Small intestine (tissue), 7 donors: Measurements from ENCODE around the gene UBALD1. TPM values are rescaled to one million over a fixed set of nuclear protein-coding genes. Genes with fewer than 3 reads are reported as not detected.

Experiments
- DNase-seq, 2 donors: peaks; one replicate each; pipeline versions ENCODE4 v3.0.0 to v3.0.0-alpha.2; 2013
- FAIRE-seq: peaks from 2 replicates; lab custom pipeline; 2012; peaks lifted over from hg19 to GRCh38; lab: Jason Lieb, UNC
- H3K27ac ChIP-seq, 3 donors: one replicate each; pipeline ENCODE4 v1.5.1; 2013; ENCODE audit warnings: low read length in 2 of 3, mild to moderate bottlenecking in 2 of 3, control low read depth in 1 of 3, inconsistent platforms in 1 of 3, low read depth in 1 of 3, moderate library complexity in 1 of 3
- H3K27me3 ChIP-seq, 3 donors: one replicate each; pipeline ENCODE4 v1.6.1; 2013; ENCODE audit warnings: low read length in 3 of 3, inconsistent platforms in 1 of 3; ENCODE audit not compliant: control insufficient read depth in 3 of 3, insufficient read depth in 3 of 3
- H3K36me3 ChIP-seq, 3 donors: one replicate each; pipeline ENCODE4 v1.6.1; 2013; ENCODE audit warnings: low read length in 3 of 3, inconsistent platforms in 1 of 3, low read depth in 1 of 3, mild to moderate bottlenecking in 1 of 3, moderate library complexity in 1 of 3; ENCODE audit not compliant: control insufficient read depth in 3 of 3, insufficient read depth in 2 of 3
- H3K4me1 ChIP-seq, 3 donors: one replicate each; pipeline ENCODE4 v1.6.1; 2013; ENCODE audit warnings: low read length in 2 of 3, inconsistent platforms in 1 of 3, low read depth in 1 of 3, mild to moderate bottlenecking in 1 of 3, moderate library complexity in 1 of 3; ENCODE audit not compliant: control insufficient read depth in 3 of 3, insufficient read depth in 2 of 3
- H3K4me3 ChIP-seq, 3 donors: one replicate each; pipeline ENCODE4 v1.5.1; 2013; ENCODE audit warnings: low read length in 3 of 3, control low read depth in 1 of 3, inconsistent platforms in 1 of 3, low read depth in 1 of 3, mild to moderate bottlenecking in 1 of 3, moderate library complexity in 1 of 3
- H3K9me3 ChIP-seq, 2 donors: one replicate each; pipeline ENCODE4 v1.6.1; 2013; ENCODE audit warnings: low read depth in 1 of 2, low read length in 1 of 2; ENCODE audit not compliant: control insufficient read depth in 2 of 2, insufficient read depth in 1 of 2
- WGBS, 3 donors: extraction: QIAGEN DNeasy Blood & Tissue Kit; methylation state at CpG; one replicate each; pipeline ENCODE4 v1.1.7; 2013; 5-methylcytosine and 5-hydroxymethylcytosine counted together
- polyA plus RNA-seq, 4 donors: library from polyadenylated mRNA; stranded (reverse) in 3 of 4; unstranded in 1 of 4; fragments of 200-250 nt in 3 of 4; fragments of 120-200 nt in 1 of 4; gene quantifications; one replicate each; pipeline versions ENCODE4 v1.2.1 to v1.2.3, GENCODE V29; 2013
- donor health status: healthy with polysubstance abuse.
- donor health status: control.
- donor health status: control.
- donor health status: Bipolar disorder and iron deficiency.
- donor health status: healthy.

UBALD1 gene
- polyA plus RNA-seq, 4 donors, result 21.7 to 29.7 (median 26.6) TPM

- no peaks in the 10 kb centered on the region for H3K9me3 ChIP-seq
- WGBS, 3 donors, result 70 to 77% (median 76%) methylated on average over 7 to 8 of the region's 8 CpGs
- H3K27ac ChIP-seq, result no peak overlapping the region
- H3K4me1 ChIP-seq, result peaks cover 0 to 9% (median 2%) of the 10 kb centered on the region in 3 donors
- no peak overlapping the region for H3K4me3 ChIP-seq
- FAIRE-seq, result no peak
- no peak for DNase-seq
- peaks cover 0 to 2% (median 0%) of the 10 kb centered on the region in 3 donors for H3K27me3 ChIP-seq
- peaks cover 0 to 12% (median 0%) of the 10 kb centered on the region in 3 donors for H3K36me3 ChIP-seq
Observed at GRCh38 chr16:4602331-4602730, 12.4 kb downstream of the UBALD1 start.

GRCh38 chr16:4601864-4602186, 12.9 kb downstream of the UBALD1 start:
- DNase-seq (no peak), FAIRE-seq (no peak)
- peaks cover 0 to 4% (median 0%) of the 10 kb centered on the region in 3 donors for H3K27me3 ChIP-seq
- no peak overlapping the region for H3K27ac ChIP-seq
- H3K4me1 ChIP-seq, result peaks cover 0 to 9% (median 2%) of the 10 kb centered on the region in 3 donors
- peaks cover 0 to 6% (median 0%) of the 10 kb centered on the region in 3 donors for H3K36me3 ChIP-seq
- H3K9me3 ChIP-seq, result no peaks in the 10 kb centered on the region
- WGBS, 3 donors, result 70 to 82% (median 79%) methylated on average over 6 of the region's 6 CpGs
- no peak overlapping the region for H3K4me3 ChIP-seq

- Histone ChIP-seq H3K4me3 (no peak overlapping the region), H3K36me3 (peaks cover 0 to 2% (median 0%) of the 10 kb centered on the region in 3 donors), H3K27me3 (peaks cover 0 to 4% (median 0%) of the 10 kb centered on the region in 3 donors), H3K27ac (no peak overlapping the region), H3K4me1 (peaks cover 0 to 9% (median 2%) of the 10 kb centered on the region in 3 donors), H3K9me3 (no peaks in the 10 kb centered on the region)
- DNase-seq (no peak), FAIRE-seq (no peak)
- WGBS, 3 donors, result 33 to 40% (median 37%) methylated on average over 18 of the region's 18 CpGs
Observed at GRCh38 chr16:4601036-4601863, 13.4 kb downstream of the UBALD1 start.

GRCh38 chr16:4599545-4599944, 15.1 kb downstream of the UBALD1 start:
- 76 to 92% (median 82%) methylated on average over 8 of the region's 8 CpGs for WGBS, 3 donors
- H3K27me3 ChIP-seq, result peaks cover 0 to 4% (median 0%) of the 10 kb centered on the region in 3 donors
- FAIRE-seq, result no peak

GRCh38 chr16:4599037-4599436, 15.7 kb downstream of the UBALD1 start:
- H3K27me3 ChIP-seq, result peaks cover 0 to 4% (median 0%) of the 10 kb centered on the region in 3 donors
- 86 to 97% (median 90%) methylated on average over 10 of the region's 10 CpGs for WGBS, 3 donors
- peaks cover 0 to 6% (median 2%) of the 10 kb centered on the region in 3 donors for H3K4me1 ChIP-seq
- FAIRE-seq (no peak), DNase-seq (no peak)
- no peaks in the 10 kb centered on the region for H3K9me3 ChIP-seq
- H3K36me3 ChIP-seq, result no peaks in the 10 kb centered on the region
- H3K4me3 ChIP-seq, result no peak overlapping the region
- H3K27ac ChIP-seq, result no peak overlapping the region

More at GRCh38 chr16:4599545-4599944, 15.1 kb downstream of the UBALD1 start:
- H3K4me3 ChIP-seq, result no peak overlapping the region
- H3K36me3 ChIP-seq, result no peaks in the 10 kb centered on the region
- peaks cover 0 to 9% (median 2%) of the 10 kb centered on the region in 3 donors for H3K4me1 ChIP-seq
- no peaks in the 10 kb centered on the region for H3K9me3 ChIP-seq
- no peak for DNase-seq
- no peak overlapping the region for H3K27ac ChIP-seq

- DNase-seq (peak in 1 of 2 donors; percentile 68), FAIRE-seq (no peak)
- WGBS, 3 donors, result 6 to 47% (median 31%) methylated on average over 9 of the region's 9 CpGs
- no peaks in the 10 kb centered on the region for H3K9me3 ChIP-seq
- H3K4me3 ChIP-seq, result no peak overlapping the region
- H3K27me3 ChIP-seq, result peaks cover 0 to 4% (median 0%) of the 10 kb centered on the region in 3 donors
- H3K36me3 ChIP-seq, result no peaks in the 10 kb centered on the region
- H3K27ac ChIP-seq, result no peak overlapping the region
- no peaks in the 10 kb centered on the region for H3K4me1 ChIP-seq
Observed at GRCh38 chr16:4597174-4597573, 17.5 kb downstream of the UBALD1 start.

GRCh38 chr16:4594433-4595410, 20.0 kb downstream of the UBALD1 start:
- H3K4me3 ChIP-seq, result no peak overlapping the region
- 81 to 88% (median 87%) methylated on average over 38 of the region's 38 CpGs for WGBS, 3 donors
- FAIRE-seq (no peak), DNase-seq (no peak)
- H3K9me3 ChIP-seq, result no peaks in the 10 kb centered on the region
- H3K27me3 ChIP-seq, result peaks cover 0 to 4% (median 0%) of the 10 kb centered on the region in 3 donors
- H3K36me3 ChIP-seq, result no peaks in the 10 kb centered on the region
- no peak overlapping the region for H3K27ac ChIP-seq
- H3K4me1 ChIP-seq, result no peaks in the 10 kb centered on the region

- H3K27ac ChIP-seq, result no peak overlapping the region
- H3K9me3 ChIP-seq, result peaks cover 0 to 7% of the 10 kb centered on the region in 2 donors
- WGBS, 3 donors, result 69 to 91% (median 82%) methylated on average over 13 to 16 of the region's 16 CpGs
- peaks cover 0 to 4% (median 0%) of the 10 kb centered on the region in 3 donors for H3K27me3 ChIP-seq
- no peaks in the 10 kb centered on the region for H3K36me3 ChIP-seq
- H3K4me1 ChIP-seq, result no peaks in the 10 kb centered on the region
- no peak for FAIRE-seq
- H3K4me3 ChIP-seq, result no peak overlapping the region
- no peak for DNase-seq
Observed at GRCh38 chr16:4593086-4593485, 21.6 kb downstream of the UBALD1 start.
